Mononuclear cell (primary cell): Measurements from ENCODE around the gene KLF13. TPM values are rescaled to one million over a fixed set of nuclear protein-coding genes. Genes with fewer than 3 reads are reported as not detected.
A peak's percentile ranks its signal among the peaks of the same experiment; 100 is the strongest.

Source experiments
- H3K27me3 ChIP-seq: 2 replicates; pipeline ENCODE4 v1.6.0; 2011; ENCODE audit warnings: low read length, control low read depth; ENCODE audit not compliant: insufficient read depth
- H3K4me1 ChIP-seq: 2 replicates; pipeline ENCODE4 v1.5.1; 2011; ENCODE audit warnings: mild to moderate bottlenecking, low read length, control low read depth; ENCODE audit not compliant: insufficient read depth
- H3K4me3 ChIP-seq: 2 replicates; pipeline ENCODE4 v1.5.1; 2011; ENCODE audit warnings: mild to moderate bottlenecking, low read length, moderate library complexity
- H3K9me3 ChIP-seq: 2 replicates; pipeline ENCODE4 v1.5.1; 2011; ENCODE audit warnings: low read depth, mild to moderate bottlenecking, control low read depth, low read length
- total RNA-seq: library from RNA; depleted of rRNA; stranded (reverse); fragments of >200 nt; gene quantifications from one replicate; pipeline ENCODE4 v1.2.3, GENCODE V29; 2012

The KLF13 gene
- total RNA-seq, 1 donor = 151 TPM

DNA sequence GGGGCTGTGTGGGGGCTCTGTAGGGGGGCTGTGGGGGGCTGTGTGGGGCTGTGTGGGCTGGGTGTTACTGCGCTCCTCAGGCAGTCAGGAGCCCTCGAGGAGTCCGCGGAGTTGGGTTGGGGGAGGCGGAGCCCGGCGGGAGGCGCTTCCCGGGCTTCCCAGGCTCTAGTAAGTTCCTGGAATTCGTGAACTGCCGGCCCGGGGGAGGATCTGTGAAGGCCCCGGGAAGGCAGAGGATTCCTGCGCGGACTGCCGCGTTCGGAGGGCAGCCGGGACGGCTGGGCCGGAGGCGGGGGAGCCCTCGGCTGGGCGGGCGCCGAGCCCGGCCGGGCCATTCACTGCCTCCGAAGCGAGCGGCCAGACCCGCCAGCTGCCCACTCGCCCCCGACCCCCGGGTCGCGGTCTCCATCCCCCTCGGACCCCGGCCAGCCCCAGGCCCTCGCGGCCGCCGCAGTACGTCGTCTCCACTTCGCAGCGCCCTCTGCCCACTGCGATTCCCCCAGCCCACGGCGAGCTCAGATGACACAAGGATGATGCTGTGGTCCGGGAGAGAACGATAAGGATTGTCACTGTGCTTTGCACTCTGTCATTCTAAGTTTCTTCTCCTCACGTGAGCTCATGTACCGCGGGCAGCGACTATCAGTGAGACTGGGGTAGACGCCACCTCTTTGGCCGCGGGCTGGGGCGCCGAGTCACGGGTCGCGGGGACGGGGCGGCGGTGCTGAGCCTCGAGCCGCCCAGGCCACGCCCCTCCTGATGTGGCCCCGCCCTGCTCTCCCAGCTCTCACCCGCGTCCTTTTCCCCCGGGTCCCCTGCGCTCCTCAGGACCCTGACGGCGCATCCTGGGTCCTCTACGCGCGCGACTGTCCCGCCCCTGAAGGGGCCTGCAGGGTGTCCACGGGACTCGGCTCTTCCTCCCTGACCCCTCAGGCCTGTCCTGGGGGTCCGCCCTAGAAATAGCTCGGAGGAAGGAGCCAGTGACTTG, 65.3 kb downstream of the KLF13 start:
- Histone ChIP-seq H3K4me1 (peaks cover 21% of the 10 kb centered on the region), H3K4me3 (peak overlapping the region; percentile 56), H3K9me3 (no peaks in the 10 kb centered on the region), H3K27me3 (peaks cover 3% of the 10 kb centered on the region)

DNA sequence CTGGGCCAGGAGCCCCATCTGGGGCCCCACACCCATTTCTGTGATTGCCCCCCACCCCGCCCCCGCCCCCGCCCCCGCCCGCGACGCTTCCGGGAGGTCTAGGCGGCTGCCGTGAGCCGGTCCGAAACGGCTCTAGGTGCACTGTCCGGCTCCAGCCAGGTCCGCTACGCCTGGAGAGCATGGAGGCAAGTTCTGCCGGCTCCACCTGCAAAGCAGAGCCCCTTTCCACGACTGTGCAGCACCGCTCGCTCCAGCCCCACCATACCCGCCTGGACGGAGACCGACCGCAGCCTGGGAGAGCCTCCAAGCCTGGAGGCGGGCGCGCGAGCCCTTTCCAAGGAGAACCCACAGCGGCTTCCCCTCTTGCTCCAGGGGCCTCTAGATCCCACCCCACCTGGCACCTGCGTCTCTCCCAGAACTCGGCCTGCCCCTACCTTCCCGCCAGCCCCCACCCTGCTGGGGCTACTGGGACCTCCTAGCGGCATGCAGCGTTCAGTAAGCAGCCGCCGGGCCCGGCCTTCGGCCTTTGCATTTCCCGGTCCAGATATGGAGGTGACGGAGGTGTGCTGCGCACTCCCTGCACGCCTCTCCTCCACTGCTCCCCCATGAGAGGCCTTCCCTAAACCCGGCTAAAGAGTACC, 66.2 kb downstream of the KLF13 start:
- peaks cover 22% of the 10 kb centered on the region for H3K4me1 ChIP-seq
- peak overlapping the region; percentile 56 for H3K4me3 ChIP-seq

GRCh38 chr15:31393444-31394091, 66.9 kb downstream of the KLF13 start:
- H3K27me3 ChIP-seq = peaks cover 3% of the 10 kb centered on the region
- no peak overlapping the region for H3K4me3 ChIP-seq
- peaks cover 24% of the 10 kb centered on the region for H3K4me1 ChIP-seq
- no peaks in the 10 kb centered on the region for H3K9me3 ChIP-seq

More for the DNA sequence above, 66.2 kb downstream of the KLF13 start:
- Histone ChIP-seq H3K27me3 (peaks cover 3% of the 10 kb centered on the region), H3K9me3 (no peaks in the 10 kb centered on the region)

GRCh38 chr15:31396881-31397560, 70.4 kb downstream of the KLF13 start:
- peaks cover 3% of the 10 kb centered on the region for H3K27me3 ChIP-seq
- no peaks in the 10 kb centered on the region for H3K9me3 ChIP-seq
- peaks cover 28% of the 10 kb centered on the region for H3K4me1 ChIP-seq
- no peak overlapping the region for H3K4me3 ChIP-seq

GRCh38 chr15:31397851-31398661, 71.4 kb downstream of the KLF13 start:
- peaks cover 3% of the 10 kb centered on the region for H3K27me3 ChIP-seq
- no peaks in the 10 kb centered on the region for H3K9me3 ChIP-seq
- H3K4me3 ChIP-seq = no peak overlapping the region
- H3K4me1 ChIP-seq = peaks cover 25% of the 10 kb centered on the region

GRCh38 chr15:31398677-31399301, 72.2 kb downstream of the KLF13 start:
- peaks cover 19% of the 10 kb centered on the region for H3K4me1 ChIP-seq
- no peaks in the 10 kb centered on the region for H3K9me3 ChIP-seq
- no peak overlapping the region for H3K4me3 ChIP-seq
- no peaks in the 10 kb centered on the region for H3K27me3 ChIP-seq

GRCh38 chr15:31399544-31400171, 73.0 kb downstream of the KLF13 start:
- H3K4me3 ChIP-seq = no peak overlapping the region
- no peaks in the 10 kb centered on the region for H3K9me3 ChIP-seq
- peaks cover 18% of the 10 kb centered on the region for H3K4me1 ChIP-seq
- H3K27me3 ChIP-seq = no peaks in the 10 kb centered on the region

- Histone ChIP-seq H3K27me3 (no peaks in the 10 kb centered on the region), H3K9me3 (no peaks in the 10 kb centered on the region), H3K4me1 (peaks cover 24% of the 10 kb centered on the region), H3K4me3 (no peak overlapping the region)
These were observed 73.7 kb downstream of the KLF13 start for GRCh38 chr15:31400222-31400927.

DNA sequence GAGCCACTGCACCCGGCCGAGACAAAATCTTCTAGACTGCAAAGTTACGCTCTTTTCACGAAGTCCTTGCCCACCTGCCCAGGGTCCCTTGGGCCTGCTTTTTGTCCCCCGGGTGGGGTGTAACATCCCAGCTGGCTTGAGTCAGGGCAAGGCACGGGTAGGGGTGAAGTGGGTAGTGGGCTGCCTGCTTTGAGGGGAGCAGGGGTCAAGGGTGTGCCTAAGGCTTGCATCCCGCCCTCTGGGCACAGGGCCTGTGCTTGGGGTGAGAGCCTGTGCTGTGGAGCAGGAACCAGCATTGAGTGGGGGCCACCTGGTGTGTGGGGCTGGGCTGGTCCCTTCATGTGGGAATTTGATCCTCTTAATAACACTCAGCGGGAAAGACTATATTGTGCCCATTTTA, 74.6 kb downstream of the KLF13 start:
- Histone ChIP-seq H3K4me3 (no peak overlapping the region), H3K27me3 (no peaks in the 10 kb centered on the region), H3K9me3 (no peaks in the 10 kb centered on the region), H3K4me1 (peaks cover 32% of the 10 kb centered on the region)

DNA sequence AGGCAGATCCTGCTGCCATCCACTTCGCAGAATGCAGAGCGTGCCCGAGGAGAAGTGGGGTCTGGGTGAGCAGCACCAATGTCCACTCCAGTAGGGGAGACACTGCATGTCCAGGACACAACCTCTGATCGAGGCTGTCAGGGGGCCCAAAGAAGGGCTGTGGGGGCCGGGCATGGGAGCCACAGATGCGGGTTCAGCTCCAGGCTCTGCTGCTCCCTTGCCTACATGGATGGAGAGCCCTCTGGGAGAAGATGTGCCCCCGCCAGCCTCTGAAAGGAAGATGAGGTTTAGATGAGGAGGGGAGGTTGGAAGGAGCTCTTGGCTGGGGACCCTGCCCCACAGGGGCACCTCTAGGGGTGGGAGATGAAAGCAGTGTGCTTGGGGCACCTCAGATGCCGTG, 75.4 kb downstream of the KLF13 start:
- H3K27me3 ChIP-seq = no peaks in the 10 kb centered on the region
- no peak overlapping the region for H3K4me3 ChIP-seq
- no peaks in the 10 kb centered on the region for H3K9me3 ChIP-seq
- H3K4me1 ChIP-seq = peaks cover 38% of the 10 kb centered on the region

- no peaks in the 10 kb centered on the region for H3K27me3 ChIP-seq
- peaks cover 38% of the 10 kb centered on the region for H3K4me1 ChIP-seq
- H3K4me3 ChIP-seq = no peak overlapping the region
- no peaks in the 10 kb centered on the region for H3K9me3 ChIP-seq
These were observed 75.9 kb downstream of the KLF13 start for GRCh38 chr15:31402511-31403056.

DNA sequence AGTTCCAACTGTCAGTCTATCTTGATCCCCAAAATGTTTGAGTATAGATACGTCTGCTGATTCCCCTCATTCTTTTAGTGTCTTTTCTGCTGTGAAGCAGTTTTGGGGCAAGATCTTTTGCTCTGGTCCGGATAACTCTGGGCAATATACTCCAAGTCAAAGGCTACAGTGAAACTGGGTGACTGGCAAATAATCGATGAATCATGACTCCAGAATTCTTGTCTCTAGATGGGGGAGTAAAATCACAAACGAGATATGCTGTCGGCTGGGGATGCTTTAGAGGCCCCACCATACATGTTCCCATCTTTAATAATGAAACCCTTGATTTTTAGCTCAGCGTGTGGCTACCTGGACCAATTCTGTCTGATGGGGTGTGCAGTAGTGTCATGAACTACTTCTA, 76.5 kb downstream of the KLF13 start:
- no peaks in the 10 kb centered on the region for H3K9me3 ChIP-seq
- H3K27me3 ChIP-seq = no peaks in the 10 kb centered on the region
- H3K4me3 ChIP-seq = no peak overlapping the region
- peaks cover 33% of the 10 kb centered on the region for H3K4me1 ChIP-seq

DNA sequence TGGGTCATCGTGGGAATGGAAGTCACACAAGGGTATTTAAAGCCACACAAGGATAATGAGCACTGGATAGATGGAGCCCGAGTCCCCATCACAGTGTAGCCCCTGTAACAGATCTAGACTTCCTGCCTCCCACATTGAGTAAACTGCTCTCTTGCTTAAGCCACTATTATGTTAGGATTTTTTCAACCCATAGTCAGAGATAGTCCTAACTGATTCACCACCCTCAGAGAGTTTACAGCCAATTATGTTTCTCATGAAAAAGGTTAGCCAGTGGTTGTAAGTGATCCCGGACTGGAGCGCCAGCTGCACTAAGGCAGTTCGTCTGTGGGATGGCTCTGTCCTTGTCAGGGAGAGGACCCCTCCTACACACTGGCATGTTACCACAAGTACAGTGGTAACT, 77.0 kb downstream of the KLF13 start:
- Histone ChIP-seq H3K4me3 (no peak overlapping the region), H3K9me3 (no peaks in the 10 kb centered on the region), H3K4me1 (peaks cover 28% of the 10 kb centered on the region), H3K27me3 (no peaks in the 10 kb centered on the region)
